Osteoblast (primary cell): ENCODE results near the gene C11orf97. TPM values are rescaled to one million over a fixed set of nuclear protein-coding genes. Genes with fewer than 3 reads are reported as not detected.

Source experiments
- DNase-seq: peaks from one replicate; pipeline ENCODE4 v3.0.0; 2011; ENCODE audit warnings: low spot score, mixed read lengths; ENCODE audit not compliant: insufficient read length; ENCODE audit errors: missing footprints
- H2AFZ ChIP-seq: 2 replicates; pipeline ENCODE4 v1.6.0; 2011; ENCODE audit warnings: mild to moderate bottlenecking, low read length
- H3K27ac ChIP-seq: 2 replicates; pipeline ENCODE4 v1.5.1; 2011; ENCODE audit warnings: mild to moderate bottlenecking, low read depth, low read length, moderate library complexity
- H3K27me3 ChIP-seq: 2 replicates; pipeline ENCODE4 v1.6.0; 2012; ENCODE audit warnings: mild to moderate bottlenecking, control low read depth, inconsistent platforms, low read length, moderate library complexity; ENCODE audit not compliant: insufficient read depth
- H3K36me3 ChIP-seq: 2 replicates; pipeline ENCODE4 v1.5.1; 2011; ENCODE audit warnings: mild to moderate bottlenecking, low read length, control low read depth, moderate library complexity; ENCODE audit not compliant: insufficient read depth
- H3K4me1 ChIP-seq: 2 replicates; pipeline ENCODE4 v1.5.1; 2011; ENCODE audit warnings: mild to moderate bottlenecking, low read length, control low read depth, moderate library complexity; ENCODE audit not compliant: insufficient read depth
- H3K4me2 ChIP-seq: 2 replicates; pipeline ENCODE4 v1.6.0; 2011; ENCODE audit warnings: mild to moderate bottlenecking, low read length; ENCODE audit not compliant: insufficient read depth
- H3K4me3 ChIP-seq: fragments of 200-600 bp; sonication (generic); 3 replicates; pipeline ENCODE4 v1.5.1; 2012; ENCODE audit warnings: mild to moderate bottlenecking, low read length, inconsistent platforms; ENCODE audit not compliant: insufficient read depth
- H3K79me2 ChIP-seq: 2 replicates; pipeline ENCODE4 v1.6.0; 2012; ENCODE audit warnings: mild to moderate bottlenecking, low read length, control low read depth, inconsistent platforms; ENCODE audit not compliant: insufficient read depth
- H3K9me3 ChIP-seq: 2 replicates; pipeline ENCODE4 v1.5.1; 2011; ENCODE audit warnings: low read depth, low read length, control low read depth
- H4K20me1 ChIP-seq: 2 replicates; pipeline ENCODE4 v1.6.0; 2012; ENCODE audit warnings: mild to moderate bottlenecking, low read length, control low read depth; ENCODE audit not compliant: insufficient read depth
- small RNA-seq: library from RNA; depleted of rRNA; stranded (forward); fragments of <200 nt; gene quantifications from one replicate; pipeline ENCODE3, GENCODE V24; 2012
- total RNA-seq: library from RNA; depleted of rRNA; stranded (reverse); fragments of >200 nt; gene quantifications from 2 replicates; pipeline ENCODE4 v1.2.3, GENCODE V29; 2012
- TF ChIP-seq, protein P1 (sequence below): IDR thresholded peaks from 2 replicates; pipeline ENCODE4 v1.5.1; 2011; ENCODE audit warnings: mild to moderate bottlenecking, low read depth, low read length, moderate library complexity; ENCODE audit errors: extremely low read depth

C11orf97 gene
- total RNA-seq, 1 donor = not detected

- no peaks in the 10 kb centered on the region for H3K79me2 ChIP-seq
- H3K27ac ChIP-seq = no peak overlapping the region
- no peak overlapping the region for H2AFZ ChIP-seq
- TF ChIP-seq, protein P1, sequence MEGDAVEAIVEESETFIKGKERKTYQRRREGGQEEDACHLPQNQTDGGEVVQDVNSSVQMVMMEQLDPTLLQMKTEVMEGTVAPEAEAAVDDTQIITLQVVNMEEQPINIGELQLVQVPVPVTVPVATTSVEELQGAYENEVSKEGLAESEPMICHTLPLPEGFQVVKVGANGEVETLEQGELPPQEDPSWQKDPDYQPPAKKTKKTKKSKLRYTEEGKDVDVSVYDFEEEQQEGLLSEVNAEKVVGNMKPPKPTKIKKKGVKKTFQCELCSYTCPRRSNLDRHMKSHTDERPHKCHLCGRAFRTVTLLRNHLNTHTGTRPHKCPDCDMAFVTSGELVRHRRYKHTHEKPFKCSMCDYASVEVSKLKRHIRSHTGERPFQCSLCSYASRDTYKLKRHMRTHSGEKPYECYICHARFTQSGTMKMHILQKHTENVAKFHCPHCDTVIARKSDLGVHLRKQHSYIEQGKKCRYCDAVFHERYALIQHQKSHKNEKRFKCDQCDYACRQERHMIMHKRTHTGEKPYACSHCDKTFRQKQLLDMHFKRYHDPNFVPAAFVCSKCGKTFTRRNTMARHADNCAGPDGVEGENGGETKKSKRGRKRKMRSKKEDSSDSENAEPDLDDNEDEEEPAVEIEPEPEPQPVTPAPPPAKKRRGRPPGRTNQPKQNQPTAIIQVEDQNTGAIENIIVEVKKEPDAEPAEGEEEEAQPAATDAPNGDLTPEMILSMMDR = no peak
- no peaks in the 10 kb centered on the region for H3K36me3 ChIP-seq
- no peak overlapping the region for H3K4me2 ChIP-seq
- DNase-seq = no peak
- H4K20me1 ChIP-seq = no peaks in the 10 kb centered on the region
- no peak overlapping the region for H3K4me3 ChIP-seq
- no peaks in the 10 kb centered on the region for H3K9me3 ChIP-seq
- no peaks in the 10 kb centered on the region for H3K27me3 ChIP-seq
- H3K4me1 ChIP-seq = peaks cover 12% of the 10 kb centered on the region
Observed at GRCh38 chr11:94576306-94576705, 64.0 kb downstream of the C11orf97 start.

DNA sequence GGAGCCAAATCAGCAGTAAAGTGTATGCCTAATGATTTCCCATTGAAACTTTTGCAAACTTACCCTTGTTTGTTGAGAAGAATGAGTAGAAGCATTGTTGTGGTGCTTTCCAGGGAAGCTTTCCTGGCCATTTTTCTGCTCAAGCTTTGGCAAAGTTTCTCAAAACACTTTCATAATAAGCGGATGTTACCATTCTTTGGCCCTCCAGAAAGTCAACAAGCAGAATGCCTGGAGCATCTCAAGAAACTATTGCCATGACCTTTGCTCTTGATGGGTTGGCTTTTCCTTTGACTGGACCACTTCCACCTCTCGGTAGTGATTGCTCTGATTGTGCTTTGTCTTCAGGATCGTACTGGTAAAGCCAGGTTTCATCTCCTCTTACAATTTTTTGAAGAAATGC, 65.6 kb downstream of the C11orf97 start:
- no peak overlapping the region for H3K4me3 ChIP-seq
- H3K4me1 ChIP-seq = peaks cover 12% of the 10 kb centered on the region
- H3K36me3 ChIP-seq = no peaks in the 10 kb centered on the region
- no peaks in the 10 kb centered on the region for H3K79me2 ChIP-seq
- TF ChIP-seq, protein P1 = no peak
- no peak overlapping the region for H2AFZ ChIP-seq
- no peaks in the 10 kb centered on the region for H3K9me3 ChIP-seq
- no peak overlapping the region for H3K4me2 ChIP-seq
- no peak for DNase-seq
- H4K20me1 ChIP-seq = no peaks in the 10 kb centered on the region
- H3K27ac ChIP-seq = no peak overlapping the region
- no peaks in the 10 kb centered on the region for H3K27me3 ChIP-seq

Small RNA genes lying within 50 kb of the gene (small RNA-seq; reads per million reads assigned to genes)
- 5.2 reads per million, percentile 87 among the genes with 10 or more reads in this experiment for gene MIR548L

Other genes with a start within 250 kb of the C11orf97 start
- gene IZUMO1R, start 207.9 kb upstream of the C11orf97 start, total RNA-seq = not detected in 2 replicates
- gene GPR83, start 111.0 kb upstream of the C11orf97 start, total RNA-seq = not detected in 2 replicates
- gene MRE11, start 18.6 kb upstream of the C11orf97 start, total RNA-seq = 10.1 and 15.0 TPM in 2 replicates
- gene ANKRD49, start 18.5 kb upstream of the C11orf97 start, total RNA-seq = 13.0 and 14.1 TPM in 2 replicates
- 5.6 and 7.2 TPM in 2 replicates for gene FUT4, start 31.5 kb downstream of the C11orf97 start, total RNA-seq
- gene PIWIL4, start 54.9 kb downstream of the C11orf97 start, total RNA-seq = 1.8 and 2.1 TPM in 2 replicates